GM21360 (cell line): ENCODE data around the gene ZNF783.
A peak's percentile ranks its signal among the peaks of the same experiment; 100 is the strongest.
"Not testable (repeated sequence)": the region's sequence is repeated elsewhere in the genome, so short reads cannot be mapped to it uniquely, and the experiment has no call there.

Experiments
- ATAC-seq: cut with Tn5 transposase; IDR thresholded peaks from one replicate; pipeline ENCODE4 v1.9.1; 2021; ENCODE audit warnings: mild to moderate bottlenecking, moderate library complexity; ENCODE audit not compliant: unreplicated experiment

Gene ZNF783

DNA sequence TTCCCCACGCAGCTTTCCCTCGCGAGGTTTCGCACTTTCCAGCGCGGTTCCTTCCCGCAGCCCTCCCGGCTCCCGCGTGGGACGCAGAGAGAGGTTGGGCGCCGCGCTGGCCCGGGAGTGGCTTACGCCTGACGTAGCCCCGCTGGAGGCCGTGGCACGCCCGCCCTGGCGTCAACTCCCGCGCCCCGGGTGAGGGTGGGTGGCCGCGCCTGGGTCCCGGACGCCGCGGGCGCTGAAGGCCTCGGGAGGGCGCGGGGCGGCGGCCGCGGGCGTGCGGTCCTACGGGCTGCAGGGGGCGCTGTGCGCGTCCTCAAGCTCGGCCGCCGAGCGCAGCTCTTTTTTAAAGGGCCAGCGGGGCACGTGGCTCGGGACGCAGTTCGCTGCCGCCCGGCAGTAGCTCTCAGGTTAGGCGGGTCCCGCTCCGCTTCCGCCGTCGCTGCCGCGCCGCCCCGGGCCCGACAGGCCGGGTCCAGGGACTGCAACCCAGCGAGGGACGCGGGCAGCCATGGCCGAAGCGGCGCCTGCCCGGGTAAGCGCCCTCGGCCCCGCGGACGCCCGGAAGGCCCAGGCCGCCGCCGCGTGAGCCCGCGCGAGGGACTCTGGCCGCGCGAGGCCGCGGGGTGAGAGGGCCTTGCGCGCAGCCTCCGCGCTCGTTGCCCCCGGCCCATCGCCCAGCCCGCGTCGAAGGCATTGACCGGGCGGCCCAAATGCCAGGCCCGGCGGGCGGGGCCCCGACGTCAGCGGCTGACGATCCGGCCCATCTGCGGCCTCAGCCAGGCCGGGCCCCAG lies at the start of gene ZNF783:
TSS of gene ZNF783 (plus strand) at position 368 of the 789 bp plus-strand sequence. CDS start at position 506, 138 bp downstream.
- ATAC-seq: peak; percentile 83

DNA sequence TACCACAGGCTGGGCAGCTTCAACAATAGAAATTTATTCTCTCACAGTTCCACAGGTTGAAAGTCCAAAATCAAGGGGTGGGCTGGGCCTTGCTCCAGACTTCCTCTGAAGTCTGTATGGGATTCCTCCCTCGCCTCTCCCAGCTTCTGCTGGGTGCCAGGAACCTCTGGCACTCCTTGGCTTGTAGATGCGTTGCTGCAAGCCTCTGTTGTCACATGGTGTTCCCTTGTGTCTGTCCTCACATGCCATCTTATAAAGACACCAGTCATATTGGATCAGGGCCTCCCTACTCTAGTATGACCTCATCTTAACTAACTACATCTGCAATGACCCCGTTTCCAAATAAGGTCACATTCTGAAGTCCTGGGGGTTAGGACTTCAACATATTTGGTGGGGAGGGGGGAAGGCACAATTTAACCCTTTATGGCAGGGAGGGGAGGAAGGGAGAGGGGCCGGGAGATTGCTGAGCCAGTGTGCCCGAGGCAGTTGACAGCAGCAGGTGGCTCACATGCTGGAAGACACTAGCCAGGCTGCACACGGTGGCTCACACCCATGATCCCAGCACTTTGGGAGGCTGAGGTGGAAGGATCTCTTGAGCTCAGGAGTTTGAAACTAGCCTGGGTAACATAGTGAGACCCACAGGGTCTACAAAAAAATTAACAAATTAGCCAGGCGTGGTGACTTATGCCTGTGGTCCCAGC lies 47.8 kb upstream of the ZNF783 start:
- ATAC-seq: no peak

DNA sequence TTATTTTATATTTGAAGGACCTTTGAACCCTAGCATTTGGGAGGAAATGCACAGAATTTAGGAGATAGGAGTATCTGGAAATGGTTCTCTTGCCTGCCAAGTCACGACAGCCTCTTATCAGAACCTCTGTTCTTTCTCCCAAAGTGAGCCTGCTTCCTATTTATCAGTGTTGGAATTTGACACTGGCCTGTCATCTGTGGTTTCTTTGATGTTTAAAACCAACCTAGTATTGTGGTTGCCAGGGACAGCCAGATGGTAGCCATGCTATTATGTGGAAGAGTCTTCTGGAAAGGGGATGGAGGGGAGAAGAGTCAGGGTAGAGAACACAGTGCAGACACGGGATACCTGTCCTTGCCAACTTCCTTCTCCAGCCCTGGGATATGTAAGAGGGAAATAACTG lies 45.6 kb upstream of the ZNF783 start:
- ATAC-seq: no peak

DNA sequence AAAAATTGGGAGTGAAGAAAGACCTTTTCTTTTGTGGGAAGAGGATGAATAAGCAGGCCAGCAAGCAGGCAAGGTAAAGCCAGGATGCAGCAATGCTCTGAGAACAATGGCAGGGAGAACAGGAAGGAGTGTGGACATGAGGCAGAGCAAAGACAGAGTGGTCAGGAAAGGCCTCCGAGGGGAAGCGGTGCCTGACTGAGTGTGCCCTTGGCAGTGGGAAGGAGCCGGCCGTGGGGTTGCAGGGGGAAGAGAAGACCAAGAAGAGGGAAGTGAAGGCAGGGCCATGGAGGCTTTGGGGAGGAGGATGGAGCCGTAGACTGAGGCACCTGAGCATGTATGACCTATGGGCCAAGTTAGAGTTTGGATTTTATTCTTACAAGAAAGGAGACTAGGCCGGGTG lies 44.4 kb upstream of the ZNF783 start:
- no peak for ATAC-seq

DNA sequence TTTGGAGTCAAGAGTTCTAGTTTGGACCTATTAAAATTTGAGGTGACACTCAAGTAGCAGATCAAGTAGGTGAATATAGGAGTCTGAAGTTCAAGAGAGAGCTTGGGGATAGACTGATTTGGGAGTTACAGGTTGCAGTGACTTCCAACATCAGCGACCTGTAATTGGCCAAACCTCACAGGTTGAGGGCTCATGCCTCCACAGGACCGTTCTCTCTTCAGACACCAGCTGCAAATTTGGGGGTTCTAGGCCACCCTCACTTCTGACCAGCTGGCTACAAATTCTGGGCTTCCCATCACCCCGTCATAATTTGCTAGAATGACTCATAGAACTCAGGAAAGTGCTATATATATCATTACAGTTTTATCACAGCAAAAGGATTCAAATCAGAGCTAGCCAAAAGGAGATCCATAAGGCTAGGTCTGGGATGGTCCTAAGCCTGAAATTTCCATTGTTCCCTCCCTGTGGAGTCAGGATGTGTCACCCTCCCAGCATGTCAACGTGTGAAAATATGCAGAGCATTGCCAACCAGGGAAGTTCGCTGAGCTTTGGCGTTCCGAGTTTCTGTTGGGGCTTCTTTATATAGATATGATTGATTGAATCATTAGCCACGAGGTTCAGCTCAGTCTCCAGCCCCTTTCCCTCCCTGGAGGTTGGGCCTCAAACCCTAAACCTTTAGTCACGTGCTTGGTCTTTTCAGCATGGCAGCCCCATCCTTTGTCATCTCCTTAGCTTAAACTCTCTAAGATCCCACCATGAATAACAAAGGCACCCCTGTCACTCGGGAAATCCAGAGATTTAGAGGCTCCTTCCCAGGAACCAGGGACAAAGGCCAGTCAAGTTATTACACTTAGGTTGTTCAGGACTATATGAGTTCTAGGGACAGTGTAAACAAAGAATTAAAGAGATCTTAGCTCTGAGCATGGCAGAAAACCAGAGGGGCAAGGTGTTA lies 43.3 kb upstream of the ZNF783 start:
- ATAC-seq: no peak

DNA sequence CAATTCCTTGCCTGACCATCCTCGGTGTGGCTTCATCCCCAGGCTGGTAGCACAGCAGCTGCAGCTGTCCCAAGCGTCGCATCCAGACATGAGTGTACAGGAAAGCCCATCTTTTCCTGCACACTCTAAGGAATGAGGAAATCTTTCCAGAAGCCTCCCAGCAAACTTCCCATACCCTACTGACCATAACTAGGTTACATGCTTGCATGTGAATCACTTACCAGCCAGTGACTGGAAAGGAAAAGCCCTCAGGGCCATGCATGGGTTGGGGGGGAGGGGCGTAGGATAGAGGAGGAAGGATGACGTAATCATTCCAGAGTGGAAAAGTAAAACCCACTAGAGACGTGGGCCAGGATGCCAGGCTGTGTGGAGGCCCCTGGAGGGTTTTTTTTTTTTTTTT lies 41.5 kb upstream of the ZNF783 start:
- ATAC-seq: no peak

DNA sequence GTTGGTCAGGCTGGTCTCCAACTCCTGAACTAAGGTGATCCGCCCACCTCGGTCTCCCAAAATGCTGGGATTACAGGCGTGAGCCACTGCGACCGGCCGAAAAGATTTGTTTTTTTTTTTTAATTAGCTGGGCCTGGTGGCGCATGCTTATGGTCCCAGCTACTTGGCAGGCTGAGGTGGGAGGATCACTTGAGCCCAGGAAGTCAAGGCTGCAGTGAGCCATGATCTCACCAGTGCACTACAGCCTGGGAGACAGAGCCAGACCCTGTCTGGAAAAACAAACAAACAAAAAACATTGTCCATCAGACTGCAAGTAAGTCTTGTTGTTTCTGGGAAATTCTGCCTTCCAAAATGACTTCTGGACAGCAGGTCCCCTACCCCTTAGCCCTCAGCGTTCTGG lies 38.8 kb upstream of the ZNF783 start:
- ATAC-seq: no peak

DNA sequence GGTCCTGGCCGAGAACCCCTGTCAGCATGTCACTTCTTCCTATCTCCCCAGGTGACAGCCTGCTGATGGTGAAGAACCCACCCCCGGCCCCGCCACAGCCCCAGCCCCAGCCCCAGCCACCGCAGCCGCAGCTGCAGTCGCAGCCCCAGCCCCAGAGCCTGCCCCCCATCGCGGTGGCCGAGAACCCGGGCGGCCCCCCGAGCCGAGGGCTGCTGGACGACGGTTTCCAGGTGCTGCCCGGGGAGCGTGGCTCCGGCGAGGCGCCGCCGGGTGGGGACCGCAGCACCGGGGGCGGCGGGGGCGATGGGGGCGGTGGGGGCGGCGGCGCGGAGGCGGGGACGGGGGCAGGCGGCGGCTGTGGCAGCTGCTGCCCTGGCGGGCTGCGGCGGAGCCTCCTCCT lies 38.2 kb upstream of the ZNF783 start:
- ATAC-seq: no peak

DNA sequence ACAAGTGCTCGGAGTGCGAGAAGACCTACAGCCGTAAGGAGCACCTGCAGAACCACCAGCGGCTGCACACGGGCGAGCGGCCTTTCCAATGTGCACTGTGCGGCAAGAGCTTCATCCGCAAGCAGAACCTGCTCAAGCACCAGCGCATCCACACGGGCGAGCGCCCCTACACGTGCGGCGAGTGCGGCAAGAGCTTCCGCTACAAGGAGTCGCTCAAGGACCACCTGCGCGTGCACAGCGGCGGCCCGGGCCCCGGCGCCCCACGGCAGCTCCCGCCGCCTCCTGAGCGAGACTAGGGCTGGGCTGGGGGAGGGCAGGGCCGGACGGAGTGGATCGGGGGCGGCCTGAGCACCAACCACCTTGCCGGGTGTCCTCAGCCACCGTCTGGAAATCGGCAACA lies 37.6 kb upstream of the ZNF783 start:
- ATAC-seq: no peak

DNA sequence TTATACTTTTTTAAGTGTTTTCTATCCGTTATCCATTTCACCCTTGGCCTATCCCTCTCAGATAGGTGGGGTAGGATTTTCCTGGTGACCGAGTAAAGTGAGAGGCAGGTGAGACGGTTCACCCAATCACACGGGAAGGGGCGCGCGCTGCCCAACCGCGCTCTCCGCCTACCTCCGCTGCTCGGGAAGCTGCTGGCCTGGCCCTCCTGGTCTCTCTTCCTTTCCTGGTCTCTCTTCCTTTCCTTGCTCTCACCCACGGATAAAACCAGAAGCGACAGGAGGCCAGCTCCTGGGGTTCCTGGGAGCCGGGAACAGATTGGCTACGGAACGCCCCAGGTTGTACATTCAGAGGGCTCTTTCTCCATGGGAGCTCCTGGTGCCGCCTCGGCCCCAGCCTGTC lies 36.9 kb upstream of the ZNF783 start:
- no peak for ATAC-seq

DNA sequence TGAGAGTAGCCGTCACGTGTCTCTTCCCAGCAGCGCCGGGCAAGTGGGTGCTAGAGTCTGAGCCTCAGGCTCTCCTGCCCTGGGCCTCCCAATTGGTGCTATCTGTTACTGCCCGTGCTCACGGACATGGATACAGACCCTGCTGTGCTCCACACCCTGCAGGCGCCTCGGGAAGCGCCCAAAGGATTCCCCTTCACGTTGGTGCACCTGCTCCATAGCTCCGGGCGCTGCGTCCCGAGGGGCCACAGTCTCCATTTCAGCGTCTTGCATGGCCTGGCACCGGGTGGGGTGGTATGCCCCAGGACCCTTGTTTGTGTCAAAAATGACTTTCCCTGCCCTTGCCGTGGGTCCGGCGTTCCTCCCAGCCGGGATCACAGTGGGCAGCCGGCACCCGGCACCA lies 36.3 kb upstream of the ZNF783 start:
- no peak for ATAC-seq

DNA sequence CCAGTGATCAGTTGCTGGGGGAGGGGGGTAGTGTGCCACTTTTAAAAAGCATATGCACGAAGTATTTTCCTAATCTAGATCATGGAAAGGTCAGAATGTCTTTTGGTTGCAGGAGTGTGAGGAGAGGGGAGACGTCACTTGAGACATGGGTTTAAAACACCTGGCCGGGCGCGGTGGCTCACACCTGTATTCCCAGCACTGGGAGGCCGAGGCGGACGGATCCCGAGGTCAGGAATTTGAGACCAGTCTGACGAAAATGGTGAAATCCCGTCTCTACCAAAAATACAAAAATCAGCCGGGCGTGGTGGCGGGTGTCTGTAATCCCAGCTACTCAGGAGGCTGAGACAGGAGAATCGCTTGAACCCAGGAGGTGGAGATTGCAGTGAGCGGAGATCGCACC lies 35.6 kb upstream of the ZNF783 start:
- ATAC-seq: not testable (repeated sequence)

DNA sequence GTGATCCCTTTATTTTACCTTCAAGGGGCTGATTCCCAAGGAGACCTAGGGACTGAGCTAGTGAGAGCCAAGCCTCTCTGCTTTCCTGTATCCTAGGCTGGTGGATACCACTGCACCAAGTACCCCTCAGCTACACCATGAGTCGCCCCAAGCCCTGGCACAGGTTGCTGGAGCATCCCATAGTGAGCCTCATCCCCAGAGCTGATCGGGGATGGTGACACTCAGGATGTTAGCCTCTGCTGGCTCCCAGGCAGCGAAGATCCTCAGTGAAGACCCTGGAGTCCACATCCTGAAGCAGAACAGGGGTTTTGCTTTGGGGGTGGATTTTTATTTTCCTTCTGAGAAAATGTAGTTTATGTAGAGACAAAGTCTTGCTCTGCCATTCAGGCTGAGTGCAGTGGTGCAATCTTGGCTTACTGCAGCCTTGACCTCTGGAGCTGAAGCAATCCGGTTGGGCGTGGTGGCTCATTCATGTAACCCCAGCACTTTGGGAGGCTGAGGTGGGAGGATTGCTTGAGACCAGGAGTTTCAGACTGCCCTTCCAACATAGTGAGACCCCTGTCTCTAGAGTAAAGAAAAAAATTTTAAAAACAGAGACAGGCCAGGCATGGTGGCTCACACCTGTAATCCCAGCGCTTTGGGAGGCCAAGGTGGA lies 35.0 kb upstream of the ZNF783 start:
- ATAC-seq: no peak

DNA sequence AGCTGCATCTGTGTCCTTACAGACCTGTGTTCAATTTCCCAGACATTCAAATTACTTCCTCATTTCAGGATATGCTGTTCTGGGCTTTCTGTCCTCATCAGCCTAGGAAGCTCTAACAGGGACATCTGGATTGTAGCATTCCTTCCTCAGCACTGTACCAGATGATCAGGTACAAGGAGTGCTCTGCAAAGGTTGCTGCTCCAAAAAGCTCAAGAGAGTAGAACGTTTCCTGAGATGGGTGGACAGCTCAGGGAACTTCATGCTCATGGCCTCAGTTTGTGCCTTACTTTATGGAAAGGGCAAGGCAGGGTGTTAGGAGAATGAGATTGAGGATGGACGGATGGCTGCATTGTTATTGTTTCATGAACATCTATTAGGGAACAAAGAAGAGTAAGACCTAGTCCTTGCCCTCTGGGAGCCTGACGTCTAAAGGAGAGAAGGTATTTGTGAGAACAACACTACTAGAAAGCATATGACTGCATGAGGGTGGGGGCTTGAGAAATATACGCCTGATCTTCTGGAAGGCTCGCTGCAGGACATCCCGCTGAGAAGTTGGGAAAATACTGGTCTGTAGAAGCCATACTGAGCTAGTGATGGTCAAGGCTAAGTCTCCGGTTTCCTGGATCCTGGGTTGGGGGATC lies 33.0 kb upstream of the ZNF783 start:
- ATAC-seq: no peak

DNA sequence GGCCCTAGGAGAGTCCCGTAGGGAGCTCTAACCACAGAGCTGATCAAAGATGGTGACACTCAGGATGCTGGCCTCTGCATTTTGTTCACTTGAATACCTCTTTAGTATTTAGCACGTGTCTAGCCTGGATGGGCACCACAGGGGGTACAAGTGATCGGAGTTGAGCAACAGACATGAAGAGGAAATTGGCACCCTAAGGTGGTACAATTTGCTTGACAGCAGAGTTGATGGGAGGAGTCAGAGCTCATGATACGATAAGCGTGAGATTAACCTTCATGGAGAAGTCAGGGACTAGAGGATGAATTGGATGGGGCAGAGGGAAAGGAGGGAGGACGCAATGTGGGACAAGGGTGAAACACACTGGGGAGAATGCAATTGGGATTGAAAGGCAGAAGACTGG lies 32.5 kb upstream of the ZNF783 start:
- ATAC-seq: no peak

DNA sequence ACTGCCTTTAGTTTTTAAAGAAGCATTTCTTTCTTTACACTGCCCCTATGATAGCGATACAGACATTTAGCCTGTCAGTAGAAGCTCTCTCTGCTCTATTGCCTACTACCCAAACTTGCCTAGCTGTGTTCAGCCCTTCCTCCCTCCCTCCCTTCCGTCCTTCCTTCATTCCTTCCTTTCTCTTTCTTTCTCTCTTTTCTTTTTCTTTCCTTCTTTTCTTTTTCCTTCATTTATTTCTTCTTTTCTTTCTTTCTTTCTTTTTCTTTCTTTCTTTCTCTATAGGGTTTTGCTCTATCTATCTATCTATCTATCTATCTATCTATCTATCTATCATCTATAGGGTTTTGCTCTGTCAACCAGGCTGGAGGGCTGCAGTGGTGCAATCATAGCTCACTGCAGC lies 29.6 kb upstream of the ZNF783 start:
- ATAC-seq: no peak

DNA sequence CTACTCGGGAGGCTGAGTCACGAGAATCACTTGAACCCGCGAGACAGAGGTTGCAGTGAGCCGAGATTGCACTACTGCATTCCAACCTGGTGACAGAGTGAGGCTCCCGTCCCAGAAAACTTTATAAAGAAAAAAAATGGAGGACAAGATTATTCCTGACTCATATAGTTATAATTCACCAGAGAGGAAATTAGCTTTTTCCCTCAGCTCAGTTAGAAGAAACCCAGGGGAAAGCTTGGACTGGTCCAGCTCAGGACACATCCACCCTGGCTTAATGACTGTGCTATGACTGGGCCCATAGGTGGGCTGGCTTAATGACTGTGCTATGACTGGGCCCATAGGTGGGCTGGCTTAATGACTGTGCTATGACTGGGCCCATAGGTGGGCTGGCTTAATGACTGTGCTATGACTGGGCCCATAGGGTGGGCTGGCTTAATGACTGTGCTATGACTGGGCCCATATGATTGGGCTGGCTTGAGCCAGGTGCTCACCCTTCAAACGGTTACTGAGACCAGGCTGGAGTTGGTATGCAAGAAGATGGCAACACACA lies 28.3 kb upstream of the ZNF783 start:
- ATAC-seq: not testable (repeated sequence)

DNA sequence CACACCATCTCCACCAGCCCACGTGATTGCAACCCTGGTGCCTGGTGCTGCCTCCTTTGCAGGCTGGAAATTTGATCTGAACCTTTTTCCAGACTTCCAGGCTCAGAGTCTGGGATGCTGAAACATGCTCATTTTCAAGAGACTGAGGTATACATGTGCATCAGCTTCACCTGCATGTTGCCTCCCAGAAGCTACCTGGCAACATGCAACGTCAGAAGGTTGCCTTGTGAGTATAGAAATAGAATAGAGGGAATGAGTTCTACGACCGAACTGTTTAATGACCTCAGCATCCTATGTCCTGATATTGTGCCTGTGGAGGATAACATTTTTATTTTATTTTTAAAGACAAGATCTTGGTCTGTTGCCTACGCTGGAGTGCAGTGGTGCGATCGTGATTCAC lies 24.5 kb upstream of the ZNF783 start:
- no peak for ATAC-seq

DNA sequence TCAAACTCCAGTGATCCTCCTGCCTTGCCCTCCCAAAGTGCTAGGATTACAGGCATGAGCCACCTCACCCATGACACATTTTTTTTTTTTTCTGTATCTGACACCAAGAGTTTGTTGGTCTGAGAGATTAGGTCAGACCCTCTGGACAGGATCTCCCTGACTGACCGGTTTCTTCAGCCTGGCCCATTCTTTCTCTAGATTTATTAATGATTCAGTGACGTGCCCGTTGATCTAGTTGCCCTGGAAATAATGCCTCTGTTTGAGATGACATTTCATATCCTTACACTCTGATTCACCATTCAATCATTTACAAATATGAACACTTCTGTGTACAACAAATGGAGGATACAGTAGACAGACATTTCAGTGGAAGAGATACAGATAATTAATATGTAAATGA lies 23.9 kb upstream of the ZNF783 start:
- ATAC-seq: no peak
